CD4-positive, alpha-beta T cell (primary cell): Measurements from ENCODE around the gene CDSN. TPM values are rescaled to one million over a fixed set of nuclear protein-coding genes. Genes with fewer than 3 reads are reported as not detected.
"Not testable (repeated sequence)": the region's sequence is repeated elsewhere in the genome, so short reads cannot be mapped to it uniquely, and the experiment has no call there.

ENCODE experiments used
- ATAC-seq: fragments of 200-7000 bp; cut with Tn5 transposase; one replicate; pipeline ENCODE4 v1.10.0; 2022; ENCODE audit warnings: mild to moderate bottlenecking; ENCODE audit not compliant: poor library complexity
- CTCF ChIA-PET: fragments of 350-600 bp; sonication (Branson Sonifier 250); formaldehyde crosslinking; loops from one replicate; lab custom pipeline; 2021; ENCODE audit warnings: antibody characterized with exemption, inconsistent platforms; lab: Charles Lee
- POLR2A ChIA-PET: fragments of 350-600 bp; sonication (Branson Sonifier 250); formaldehyde crosslinking; loops from one replicate; lab custom pipeline; 2021; ENCODE audit warnings: antibody characterized with exemption, inconsistent platforms; lab: Charles Lee
- DNase-seq, 14 experiments: peaks; one replicate each; pipeline ENCODE4 v3.0.0-alpha.2; 2013 to 2020; ENCODE audit warnings: mixed read lengths in 2 of 14
- H3K27ac ChIP-seq, 2 donors: one replicate each; pipeline versions ENCODE4 v1.5.1 to v1.7.0; 2013; ENCODE audit warnings: low read length in 2 of 2, low read depth in 1 of 2, mild to moderate bottlenecking in 1 of 2
- H3K27me3 ChIP-seq, 2 experiments: 1 replicate in 1 of 2; 2 replicates in 1 of 2; pipeline versions ENCODE4 v1.6.1 to v1.7.0; 2013; ENCODE audit warnings: low read length in 2 of 2, control low read depth in 1 of 2, mild to moderate bottlenecking in 1 of 2, moderate library complexity in 1 of 2; ENCODE audit not compliant: insufficient read depth in 2 of 2, control insufficient read depth in 1 of 2
- H3K36me3 ChIP-seq: one replicate; pipeline ENCODE4 v1.6.1; 2013; ENCODE audit warnings: low read length, control low read depth; ENCODE audit not compliant: insufficient read depth
- H3K4me1 ChIP-seq: one replicate; pipeline ENCODE4 v1.6.1; 2013; ENCODE audit warnings: low read length, control low read depth; ENCODE audit not compliant: insufficient read depth
- H3K4me3 ChIP-seq: one replicate; pipeline ENCODE4 v1.5.1; 2013; ENCODE audit warnings: mild to moderate bottlenecking, low read length, moderate library complexity
- H3K9me3 ChIP-seq, 2 experiments: 1 replicate in 1 of 2; 2 replicates in 1 of 2; pipeline versions ENCODE4 v1.6.1 to v1.7.0; 2013; ENCODE audit warnings: low read length in 2 of 2, mild to moderate bottlenecking in 2 of 2, control low read depth in 1 of 2, moderate library complexity in 1 of 2; ENCODE audit not compliant: control insufficient read depth in 1 of 2, insufficient read depth in 1 of 2
- H3K27ac Mint-ChIP-seq: one replicate; pipeline ENCODE4 v1.8.0; 2020; ENCODE audit warnings: mixed read lengths
- H3K27me3 Mint-ChIP-seq: one replicate; pipeline ENCODE4 v1.8.0; 2021; ENCODE audit warnings: mixed read lengths
- H3K36me3 Mint-ChIP-seq: one replicate; pipeline ENCODE4 v1.8.0; 2021; ENCODE audit warnings: low read depth, mixed read lengths
- H3K4me1 Mint-ChIP-seq: one replicate; pipeline ENCODE4 v1.8.0; 2021; ENCODE audit warnings: low read depth, mixed read lengths
- H3K4me3 Mint-ChIP-seq: one replicate; pipeline ENCODE4 v1.8.0; 2020; ENCODE audit warnings: mild to moderate bottlenecking, mixed read lengths
- H3K9me3 Mint-ChIP-seq: one replicate; pipeline ENCODE4 v1.8.0; 2020; ENCODE audit warnings: mixed read lengths
- CTCF ChIP-seq: fragments of 200-600 bp; IDR thresholded peaks from one replicate; pipeline ENCODE4 v1.8.0; 2022; ENCODE audit warnings: antibody characterized with exemption, mild to moderate bottlenecking
- intact Hi-C, 2 experiments: fragments of 100-400 bp; cut with DNase I in 1 of 2; cut with micrococcal nuclease in 1 of 2; formaldehyde crosslinking; loops; one replicate each; pipeline versions ENCODE4 v1.15.1 to v1.9.0; 2023 to 2025; cut with DNase I, micrococcal nuclease
- total RNA-seq, 174 experiments: library from RNA in 2 of 174; stranded (reverse) in 2 of 174; gene quantifications; one replicate each; pipeline ENCODE4 v1.2.3 and lab custom pipeline; 2021 to 2026

CDSN gene
- total RNA-seq, 2 experiments from 2014 or later = not detected

- intact Hi-C loops = no loop called here
- POLR2A ChIA-PET = no interaction called here
These were observed 45.7 kb upstream of the CDSN start for GRCh38 chr6:31165986-31166385.

GRCh38 chr6:31165064-31165832, 45.0 kb upstream of the CDSN start:
- H3K27ac Mint-ChIP-seq, H3K9me3 ChIP-seq, H3K36me3 ChIP-seq, intact Hi-C loops, H3K9me3 Mint-ChIP-seq, ATAC-seq, H3K27me3 Mint-ChIP-seq, DNase-seq, H3K4me3 ChIP-seq, H3K4me1 Mint-ChIP-seq, H3K36me3 Mint-ChIP-seq, H3K4me1 ChIP-seq, H3K27ac ChIP-seq, H3K27me3 ChIP-seq, H3K4me3 Mint-ChIP-seq: not testable (repeated sequence)
- CTCF ChIA-PET = interaction anchor here (1.2 to 2.0 kb wide), 2 partner anchors 28 to 32 kb away, joined by 3 to 4 read pairs; no protein-coding TSS in a partner anchor
- POLR2A ChIA-PET = interaction anchor here (0.7 kb wide), 1 partner anchor 104 kb away, joined by 3 read pairs; no protein-coding TSS in a partner anchor

More at GRCh38 chr6:31165986-31166385, 45.7 kb upstream of the CDSN start:
- DNase-seq = no peak
- peaks cover 4% of the 10 kb centered on the region for H3K36me3 ChIP-seq
- H3K4me1 ChIP-seq = no peaks in the 10 kb centered on the region
- no peaks in the 10 kb centered on the region for H3K9me3 Mint-ChIP-seq
- H3K36me3 Mint-ChIP-seq = peaks cover 5% of the 10 kb centered on the region
- no peak overlapping the region for H3K27ac Mint-ChIP-seq
- no peak for ATAC-seq
- H3K27ac ChIP-seq = no peak overlapping the region
- CTCF ChIA-PET = no interaction called here
- no peaks in the 10 kb centered on the region for H3K9me3 ChIP-seq
- no peak overlapping the region for H3K4me3 ChIP-seq
- no peaks in the 10 kb centered on the region for H3K4me1 Mint-ChIP-seq
- no peaks in the 10 kb centered on the region for H3K27me3 Mint-ChIP-seq
- no peak overlapping the region for H3K4me3 Mint-ChIP-seq
- TF ChIP-seq CTCF = no peak
- H3K27me3 ChIP-seq = no peaks in the 10 kb centered on the region

- H3K36me3 Mint-ChIP-seq, H3K27me3 Mint-ChIP-seq, H3K27me3 ChIP-seq, H3K4me1 Mint-ChIP-seq, H3K36me3 ChIP-seq, DNase-seq, H3K27ac ChIP-seq, H3K4me3 Mint-ChIP-seq, ATAC-seq, H3K4me3 ChIP-seq, H3K4me1 ChIP-seq, intact Hi-C loops, H3K27ac Mint-ChIP-seq, H3K9me3 ChIP-seq, H3K9me3 Mint-ChIP-seq: not testable (repeated sequence)
- POLR2A ChIA-PET = interaction anchor here (0.7 kb wide), 1 partner anchor 105 kb away, joined by 3 read pairs; no protein-coding TSS in a partner anchor
- CTCF ChIA-PET = interaction anchor here (1.2 to 2.0 kb wide), 2 partner anchors 27 to 32 kb away, joined by 3 to 4 read pairs; no protein-coding TSS in a partner anchor
These were observed 44.3 kb upstream of the CDSN start for GRCh38 chr6:31164475-31165063.

- H3K4me3 Mint-ChIP-seq = no peak overlapping the region
- intact Hi-C loops = no loop called here
- Histone ChIP-seq H3K36me3 (peaks cover 4% of the 10 kb centered on the region), H3K27me3 (no peaks in the 10 kb centered on the region), H3K27ac (no peak overlapping the region), H3K4me1 (peaks cover 13% of the 10 kb centered on the region), H3K4me3 (no peak overlapping the region), H3K9me3 (no peaks in the 10 kb centered on the region)
- no peaks in the 10 kb centered on the region for H3K9me3 Mint-ChIP-seq
- no peak for DNase-seq
- no peak overlapping the region for H3K27ac Mint-ChIP-seq
- H3K27me3 Mint-ChIP-seq = no peaks in the 10 kb centered on the region
- peaks cover 12% of the 10 kb centered on the region for H3K4me1 Mint-ChIP-seq
- ChIA-PET CTCF (interaction anchor here (2.0 kb wide), 1 partner anchor 33 kb away, joined by 4 read pairs; no protein-coding TSS in a partner anchor), POLR2A (no interaction called here)
- no peak for ATAC-seq
- H3K36me3 Mint-ChIP-seq = peaks cover 5% of the 10 kb centered on the region
- TF ChIP-seq CTCF = no peak
These were observed 43.7 kb upstream of the CDSN start for GRCh38 chr6:31163922-31164321.
